Motor neuron (in vitro differentiated cells): ENCODE measurements around the gene RUVBL2. TPM values are rescaled to one million over a fixed set of nuclear protein-coding genes. Genes with fewer than 3 reads are reported as not detected.
A peak's percentile ranks its signal among the peaks of the same experiment; 100 is the strongest.

ENCODE experiments used
- ATAC-seq, 8 experiments: fragments of 200-7000 bp; cut with Tn5 transposase; replicated peaks in 6 of 8; 2 replicates each; pipeline ENCODE4 v1.8.0; 2021; ENCODE audit warnings: mild to moderate bottlenecking in 8 of 8, moderate library complexity in 8 of 8
- H3K27ac ChIP-seq, 2 donors: fragments of 250-450 bp; sonication (Bioruptor Pico); 2 replicates each; pipeline ENCODE4 v1.9.0; 2021; ENCODE audit warnings: antibody characterized with exemption in 2 of 2, mild to moderate bottlenecking in 2 of 2, moderate library complexity in 1 of 2
- H3K4me1 ChIP-seq, 2 donors: fragments of 250-450 bp; sonication (Bioruptor Pico); replicated peaks in 1 of 2; 2 replicates each; pipeline ENCODE4 v1.6.1; 2021; ENCODE audit warnings: antibody characterized with exemption in 2 of 2, mild to moderate bottlenecking in 2 of 2, moderate library complexity in 1 of 2
- H3K4me3 ChIP-seq, 5 donors: fragments of 250-450 bp; sonication (Bioruptor Pico); 2 replicates each; pipeline ENCODE4 v1.9.0; 2021; ENCODE audit warnings: antibody characterized with exemption in 5 of 5, mild to moderate bottlenecking in 5 of 5, moderate library complexity in 4 of 5
- WGBS, 10 experiments: fragments of 450-650 bp; shearing (Covaris generic); methylation state at CpG; one replicate each; pipeline ENCODE4 v1.0.0; 2022; 5-methylcytosine and 5-hydroxymethylcytosine counted together
- in situ Hi-C, 9 experiments: fragments of 400-800 bp; cut with MboI; loops; one replicate each; pipeline ENCODE4 v1.15.0; 2021; ENCODE audit warnings: low sequenced_read_pairs in 9 of 9, low pct_unique_long_range_greater_than_20kb in 2 of 9; ENCODE audit not compliant: unreplicated experiment in 9 of 9
- total RNA-seq, 8 experiments: library from RNA; unstranded; fragments of 300-600 nt; gene quantifications; 2 replicates each; pipeline versions ENCODE4 v1.2.3 to v1.2.4, GENCODE V29; 2022

RUVBL2 gene
- total RNA-seq, 8 experiments from 2014 or later, result 113 to 181 (median 145) TPM

DNA sequence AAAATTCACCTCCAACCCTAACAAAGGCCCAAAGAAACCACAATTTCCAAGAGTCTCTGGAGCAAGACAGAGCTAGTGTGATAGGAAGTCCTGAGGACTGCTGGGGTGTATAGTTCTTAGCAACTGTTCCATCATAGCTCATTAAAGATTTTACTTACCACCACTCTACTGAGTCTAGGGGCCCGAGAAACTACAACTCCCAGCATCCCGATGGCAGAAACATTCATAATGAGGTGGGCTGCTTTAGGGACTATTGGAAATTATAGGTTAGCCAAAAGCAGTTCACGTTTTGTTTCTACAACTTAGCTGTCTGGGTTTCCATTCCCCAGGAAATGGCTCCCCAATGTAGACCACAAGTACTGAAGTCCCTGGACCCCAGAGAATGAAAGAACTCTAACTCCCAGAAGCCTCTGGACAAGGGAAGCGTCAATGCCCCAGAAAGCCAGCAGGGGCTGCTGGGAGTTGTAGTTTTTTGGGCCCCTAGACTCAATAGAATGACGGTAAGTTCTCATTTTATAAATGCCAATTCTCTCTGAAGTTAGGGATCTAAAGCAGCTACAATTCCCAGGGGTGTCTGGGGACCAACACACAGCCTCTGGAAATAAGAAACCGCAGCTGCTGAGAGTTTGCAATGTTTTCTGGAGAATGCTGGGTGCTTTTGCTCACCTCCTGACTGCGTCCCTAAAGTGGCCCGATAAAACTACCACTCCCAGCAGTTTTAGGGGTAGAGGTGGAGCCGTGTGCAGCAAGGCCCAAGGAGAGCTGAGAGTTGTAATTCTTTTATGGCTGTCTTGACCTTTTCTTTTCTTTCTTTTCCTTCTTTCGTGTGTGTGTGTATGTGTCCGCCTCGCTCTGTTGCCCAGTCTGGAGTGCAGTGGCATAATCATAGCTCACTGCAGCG is 17.5 kb upstream of the RUVBL2 start:
- in situ Hi-C loops, result loop anchor here in 1 of 9 experiments (10.0 kb wide), 1 partner anchor 181 kb away; no protein-coding TSS in a partner anchor
- H3K4me1 ChIP-seq, result no peaks in the 10 kb centered on the region
- no peak overlapping the region for H3K4me3 ChIP-seq
- WGBS, 10 experiments, result 81 to 100% (median 86%) methylated on average over 2 to 10 of the region's 13 CpGs; no CpG with 5 or more reads in 2 of the 10 experiments
- peak in 1 of 8 experiments; percentile 64 for ATAC-seq
- no peak overlapping the region for H3K27ac ChIP-seq

DNA sequence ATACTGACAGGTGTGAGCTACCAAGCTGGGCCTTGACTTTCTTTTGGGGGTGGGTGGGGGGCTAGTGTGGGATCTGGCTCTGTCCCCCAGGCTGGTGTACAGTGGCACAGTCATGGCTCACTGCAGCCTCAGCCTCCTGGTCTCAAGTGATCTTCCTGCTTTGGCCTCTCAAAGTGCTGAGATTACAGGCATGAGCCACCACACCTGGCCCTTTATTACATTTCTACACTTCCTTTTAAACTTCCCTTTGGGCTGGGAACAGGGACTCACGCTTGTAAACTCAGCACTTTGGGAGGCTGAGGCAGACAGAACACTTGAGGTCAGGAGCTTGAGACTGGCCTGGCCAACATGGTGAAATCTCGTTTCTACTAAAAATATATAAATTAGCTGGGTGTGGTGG is 16.6 kb upstream of the RUVBL2 start:
- 100% methylated on average over 1 to 2 of the region's 2 CpGs; no CpG with 5 or more reads in 4 of the 10 experiments for WGBS, 10 experiments
- H3K4me3 ChIP-seq, result no peak overlapping the region
- no peak for ATAC-seq
- in situ Hi-C loops, result loop anchor here in 1 of 9 experiments (10.0 kb wide), 1 partner anchor 182 kb away; no protein-coding TSS in a partner anchor
- H3K4me1 ChIP-seq, result no peaks in the 10 kb centered on the region
- no peak overlapping the region for H3K27ac ChIP-seq

DNA sequence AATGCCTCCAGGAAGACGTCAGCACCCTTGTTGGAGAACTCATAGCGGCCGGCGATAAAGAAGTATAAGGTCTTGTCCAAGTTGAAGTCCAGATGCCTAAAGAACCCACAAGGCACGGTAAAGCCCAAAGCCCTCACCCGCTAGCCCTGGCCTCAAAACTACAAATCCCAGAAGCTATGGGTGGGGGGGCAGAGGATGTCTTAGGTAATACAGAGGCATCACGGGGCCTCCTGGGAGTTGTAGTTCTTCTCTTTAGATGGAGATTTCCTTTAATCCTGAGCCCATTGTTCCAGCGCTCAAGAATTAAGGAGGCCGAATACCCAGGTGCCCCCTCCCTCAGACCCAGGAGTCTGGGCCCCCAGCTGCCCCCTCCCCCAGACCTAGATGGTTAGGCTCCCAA is 11.4 kb upstream of the RUVBL2 start:
- WGBS, 10 experiments, result 80 to 100% (median 93%) methylated on average over 1 to 5 of the region's 9 CpGs; no CpG with 5 or more reads in 6 of the 10 experiments
- in situ Hi-C loops, result no loop called here

DNA sequence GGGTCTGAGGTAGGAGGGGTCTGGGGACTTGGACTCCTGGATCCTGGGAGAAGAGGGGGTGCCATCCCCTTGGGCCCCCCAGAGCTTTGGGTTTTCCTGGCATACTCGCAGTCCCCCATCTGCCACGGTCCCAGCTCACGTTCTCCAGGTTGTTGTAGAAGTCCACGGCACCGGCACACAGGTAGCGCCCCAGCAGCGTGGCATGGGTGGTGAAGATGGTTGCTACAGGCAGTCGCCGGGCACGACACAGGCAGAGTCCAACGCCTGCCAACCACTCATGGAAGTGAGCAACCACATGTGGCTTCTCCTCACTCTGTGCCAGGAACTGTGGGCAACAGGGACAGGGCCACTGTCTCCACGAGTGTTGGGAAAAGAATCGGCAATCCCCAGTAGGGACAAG is 8.0 kb upstream of the RUVBL2 start:
- H3K27ac ChIP-seq, result no peak overlapping the region
- peak in 1 of 8 experiments; percentile 3 for ATAC-seq
- H3K4me1 ChIP-seq, result no peaks in the 10 kb centered on the region
- 100% methylated on average over 1 of the region's 13 CpGs; no CpG with 5 or more reads in 9 of the 10 experiments for WGBS, 10 experiments
- H3K4me3 ChIP-seq, result no peak overlapping the region
- in situ Hi-C loops, result no loop called here

More for the DNA sequence above, 11.4 kb upstream of the RUVBL2 start:
- Histone ChIP-seq H3K27ac (no peak overlapping the region), H3K4me3 (no peak overlapping the region), H3K4me1 (no peaks in the 10 kb centered on the region)
- peak in 1 of 8 experiments; percentile 37 for ATAC-seq

DNA sequence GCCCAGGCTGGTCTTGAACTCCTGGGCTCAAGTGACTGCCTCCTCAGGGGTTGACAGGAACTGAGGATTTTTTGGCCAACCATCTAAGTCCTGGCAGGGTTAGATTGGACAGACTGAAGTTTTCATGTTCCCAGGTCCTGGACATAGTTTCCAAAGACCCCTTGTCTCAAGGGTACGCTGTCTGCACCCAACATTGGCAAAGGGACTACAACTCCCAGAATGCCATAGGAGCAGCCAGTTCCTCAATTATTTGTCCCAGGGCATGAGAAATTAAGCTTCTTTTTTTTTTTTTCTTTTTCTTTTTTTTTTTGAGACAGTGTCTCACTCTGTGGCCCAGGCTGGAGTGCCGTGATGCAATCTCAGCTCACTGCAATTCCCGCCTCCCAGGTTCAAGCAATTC is 7.5 kb upstream of the RUVBL2 start:
- 92 to 100% (median 100%) methylated on average over 1 to 3 of the region's 3 CpGs; no CpG with 5 or more reads in 5 of the 10 experiments for WGBS, 10 experiments
- no peaks in the 10 kb centered on the region for H3K4me1 ChIP-seq
- no peak overlapping the region for H3K4me3 ChIP-seq
- ATAC-seq, result no peak
- in situ Hi-C loops, result no loop called here
- no peak overlapping the region for H3K27ac ChIP-seq

DNA sequence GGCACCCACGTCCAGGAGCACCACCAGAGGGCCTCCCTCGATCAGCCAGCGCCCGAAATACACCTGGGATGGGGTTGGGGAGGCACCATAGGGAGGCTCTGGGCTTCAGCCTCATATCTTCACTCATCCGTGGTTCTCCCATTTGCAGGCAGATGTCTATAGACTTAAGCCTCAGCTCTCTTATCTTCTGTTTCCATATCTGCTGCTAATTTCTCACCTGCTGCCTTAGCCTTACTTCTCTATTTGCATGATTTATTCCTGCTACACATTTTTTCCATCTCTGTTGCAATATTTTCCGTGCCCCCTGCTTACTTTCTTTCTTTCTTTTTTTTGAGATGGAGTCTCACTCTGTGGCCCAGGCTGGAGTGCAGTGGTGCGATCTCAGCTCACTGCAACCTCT is 6.4 kb upstream of the RUVBL2 start:
- H3K27ac ChIP-seq, result no peak overlapping the region
- WGBS, 10 experiments, result 61 to 100% (median 87%) methylated on average over 1 to 6 of the region's 7 CpGs; no CpG with 5 or more reads in 1 of the 10 experiments
- ATAC-seq, result no peak
- H3K4me1 ChIP-seq, result peaks cover 8 to 9% of the 10 kb centered on the region in 2 donors
- in situ Hi-C loops, result no loop called here
- no peak overlapping the region for H3K4me3 ChIP-seq

DNA sequence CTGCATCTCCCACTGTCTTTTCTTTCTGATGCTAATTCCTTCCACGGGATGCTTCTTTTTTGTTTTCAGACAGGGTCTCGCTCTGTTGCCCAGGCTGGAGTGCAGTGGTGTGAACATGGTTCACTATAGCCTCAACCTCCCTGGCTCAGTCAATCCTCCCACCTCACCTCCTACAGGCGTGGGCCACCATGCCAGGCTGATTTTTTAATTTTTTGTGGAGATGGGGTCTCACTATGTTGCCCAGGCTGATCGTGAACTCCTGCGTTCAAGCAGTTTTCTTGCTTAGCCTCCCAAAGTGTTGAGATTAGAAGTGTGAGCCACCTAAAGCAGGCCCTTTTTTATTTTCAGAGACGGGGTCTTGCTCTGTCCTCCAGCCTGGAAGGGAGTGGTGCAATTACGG is 5.4 kb upstream of the RUVBL2 start:
- WGBS, 10 experiments, result 76 to 100% (median 92%) methylated on average over 3 to 5 of the region's 7 CpGs; no CpG with 5 or more reads in 4 of the 10 experiments
- in situ Hi-C loops, result no loop called here
- H3K27ac ChIP-seq, result no peak overlapping the region
- ATAC-seq, result no peak
- H3K4me1 ChIP-seq, result peaks cover 8 to 9% of the 10 kb centered on the region in 2 donors
- no peak overlapping the region for H3K4me3 ChIP-seq

DNA sequence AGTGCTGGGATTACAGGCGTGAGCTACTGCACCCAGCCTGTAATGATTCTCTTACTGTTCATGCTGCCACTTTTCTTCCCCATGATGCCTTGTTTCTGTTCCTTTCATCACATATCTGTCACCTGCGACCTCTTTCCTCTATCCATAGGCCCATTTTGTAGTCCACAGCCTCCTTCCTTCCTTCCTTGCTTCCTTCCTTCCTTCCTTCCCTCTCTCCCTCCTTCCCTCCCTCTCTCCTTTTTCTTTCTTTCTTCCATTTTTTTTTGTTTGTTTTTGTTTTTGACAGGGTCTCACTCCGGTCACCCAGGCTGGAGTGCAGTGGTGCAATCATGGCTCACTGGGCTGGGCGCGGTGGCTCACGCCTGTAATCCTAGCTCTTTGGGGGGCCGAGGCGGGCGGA is 4.8 kb upstream of the RUVBL2 start:
- WGBS, 10 experiments, result 86 to 100% (median 95%) methylated on average over 1 to 9 of the region's 9 CpGs; no CpG with 5 or more reads in 1 of the 10 experiments
- in situ Hi-C loops, result no loop called here
- peaks cover 8 to 9% of the 10 kb centered on the region in 2 donors for H3K4me1 ChIP-seq

DNA sequence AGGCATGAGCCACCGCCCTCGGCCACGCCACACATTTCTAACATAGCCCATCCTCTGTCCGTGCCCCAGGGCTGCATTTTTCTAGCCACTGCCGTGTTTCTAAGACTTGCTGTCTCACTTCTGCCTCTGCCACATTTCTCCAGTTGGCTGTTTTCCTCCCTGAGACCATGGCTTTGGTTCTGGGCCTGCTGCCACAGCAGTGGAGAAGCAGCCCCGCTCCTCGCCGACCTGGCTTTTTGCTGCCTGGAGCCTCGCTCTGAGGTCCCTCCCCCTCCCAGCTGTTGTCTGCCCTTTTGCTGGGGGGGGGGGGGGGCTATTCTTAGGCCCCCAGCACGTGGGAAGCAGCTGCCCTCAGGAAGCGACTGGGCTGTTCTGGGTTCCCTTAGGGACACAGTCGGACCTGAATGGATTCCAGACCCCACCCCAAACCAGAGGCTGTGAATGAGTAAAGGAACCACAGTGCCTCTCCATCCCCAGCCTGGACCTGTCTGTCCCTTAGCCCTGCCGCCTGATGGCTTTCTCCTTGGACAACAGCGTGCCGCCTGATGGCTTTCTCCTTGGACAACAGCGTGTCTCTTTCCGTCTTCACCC is 3.9 kb upstream of the RUVBL2 start:
- Histone ChIP-seq H3K4me1 (peaks cover 13 to 14% of the 10 kb centered on the region in 2 donors), H3K4me3 (no peak overlapping the region), H3K27ac (no peak overlapping the region)
- in situ Hi-C loops, result no loop called here
- 20 to 100% (median 100%) methylated on average over 1 to 5 of the region's 17 CpGs; no CpG with 5 or more reads in 5 of the 10 experiments for WGBS, 10 experiments
- no peak for ATAC-seq

More for the DNA sequence above, 4.8 kb upstream of the RUVBL2 start:
- no peak for ATAC-seq
- Histone ChIP-seq H3K27ac (no peak overlapping the region), H3K4me3 (no peak overlapping the region)

DNA sequence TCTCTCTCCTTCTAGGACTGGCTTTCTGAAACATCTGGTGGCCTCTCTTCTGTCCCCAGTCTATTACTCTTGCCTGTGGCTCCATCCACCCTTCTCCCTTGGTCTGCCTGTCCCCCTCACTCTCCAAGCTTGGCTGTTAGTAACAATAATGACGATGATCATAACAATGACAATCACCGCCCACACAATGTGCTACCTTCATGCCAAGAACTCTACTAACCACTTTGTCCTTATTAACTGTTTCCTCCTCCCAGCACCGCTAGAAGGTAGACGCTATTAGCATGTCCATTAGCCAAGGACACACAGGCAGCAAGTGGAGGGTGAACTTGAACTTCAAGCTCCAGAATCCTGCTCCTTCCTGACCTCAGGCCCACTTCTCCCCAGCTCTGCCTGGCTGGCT is 3.3 kb upstream of the RUVBL2 start:
- 48 to 100% (median 60%) methylated on average over 2 to 4 of the region's 4 CpGs; no CpG with 5 or more reads in 3 of the 10 experiments for WGBS, 10 experiments
- H3K27ac ChIP-seq, result no peak overlapping the region
- peaks cover 14 to 15% of the 10 kb centered on the region in 2 donors for H3K4me1 ChIP-seq
- no peak for ATAC-seq
- in situ Hi-C loops, result no loop called here
- no peak overlapping the region for H3K4me3 ChIP-seq

DNA sequence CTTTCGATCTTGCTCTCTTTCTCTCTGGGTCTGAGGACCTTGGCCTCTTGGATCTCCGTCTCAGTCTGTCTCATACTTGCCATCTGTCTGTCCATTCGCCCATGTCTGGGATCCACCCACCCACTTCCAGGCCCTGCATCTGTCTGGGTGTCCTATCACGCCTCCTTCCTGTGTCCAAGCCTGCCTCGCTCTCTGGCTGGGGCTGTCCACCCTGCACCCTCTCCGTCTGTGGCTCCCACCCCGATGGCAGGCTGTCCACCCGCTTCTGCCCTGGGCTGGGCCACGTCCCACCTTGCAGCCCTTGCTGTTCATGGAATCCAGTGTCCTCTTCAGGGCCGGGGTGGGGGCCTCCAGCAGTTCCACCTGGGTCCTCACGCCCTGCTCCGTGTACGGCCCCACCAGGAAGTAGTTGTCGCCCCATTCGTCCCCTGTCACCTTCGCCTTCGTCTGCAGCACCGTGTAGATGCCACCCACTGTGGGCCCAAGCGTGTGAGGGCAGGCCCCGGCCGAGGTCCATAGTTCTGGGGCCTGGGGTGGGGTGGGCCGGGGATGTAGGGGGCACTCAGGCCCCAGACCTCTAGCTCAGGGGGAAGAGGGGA is 2.6 kb upstream of the RUVBL2 start:
- in situ Hi-C loops, result no loop called here

DNA sequence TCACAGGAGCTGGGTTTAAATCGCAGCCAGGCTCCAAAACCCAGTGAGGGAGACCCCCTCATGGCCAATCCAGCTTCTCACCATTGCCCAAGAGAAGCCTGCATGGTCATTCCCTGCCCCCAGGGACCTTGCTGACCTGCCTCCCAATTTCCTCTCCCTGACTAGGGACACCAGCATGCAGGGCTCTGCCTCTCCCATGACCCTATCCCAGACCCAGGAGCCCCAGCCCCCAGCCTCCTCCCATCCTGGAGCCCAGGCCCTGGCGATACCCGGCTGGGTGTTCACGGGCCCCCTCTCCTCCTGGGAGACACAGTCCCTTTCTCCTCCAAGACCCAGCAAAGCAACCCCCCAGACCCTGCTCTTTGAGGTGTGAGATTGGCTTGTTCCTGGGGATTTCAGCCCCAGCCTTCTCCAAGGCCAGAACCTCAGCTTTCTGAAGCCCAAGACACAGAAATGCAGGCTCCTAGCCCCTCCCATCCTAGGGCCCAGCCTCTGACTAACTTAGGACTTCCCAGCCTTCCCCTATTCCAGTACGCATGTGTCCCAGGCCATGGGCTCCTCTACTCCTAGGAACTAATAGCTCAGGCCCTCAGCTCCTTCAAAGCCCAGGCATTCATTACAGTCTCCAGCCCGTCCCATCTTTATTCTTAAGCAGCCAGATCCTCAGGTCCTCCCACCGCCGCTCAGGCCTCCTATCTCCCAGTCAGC is 1.7 kb upstream of the RUVBL2 start:
- in situ Hi-C loops, result no loop called here
- peaks cover 14 to 15% of the 10 kb centered on the region in 2 donors for H3K4me1 ChIP-seq
- WGBS, 10 experiments, result 0 to 17% (median 8%) methylated on average over 1 to 4 of the region's 8 CpGs; no CpG with 5 or more reads in 7 of the 10 experiments
- peak overlapping the region in 1 of 2 donors; percentile 40 for H3K27ac ChIP-seq
- peak overlapping the region; percentile 49 to 66 (median 53) for H3K4me3 ChIP-seq
- peak in 3 of 8 experiments; percentile 24 to 39 (median 26) for ATAC-seq

More for the DNA sequence above, 2.6 kb upstream of the RUVBL2 start:
- Histone ChIP-seq H3K4me3 (no peak overlapping the region), H3K4me1 (peaks cover 14 to 15% of the 10 kb centered on the region in 2 donors), H3K27ac (no peak overlapping the region)
- 88 to 100% (median 94%) methylated on average over 1 to 5 of the region's 22 CpGs; no CpG with 5 or more reads in 7 of the 10 experiments for WGBS, 10 experiments
- ATAC-seq, result no peak
